ENCODE measurements around the gene SLC9A5.

The SLC9A5 gene, protein sequence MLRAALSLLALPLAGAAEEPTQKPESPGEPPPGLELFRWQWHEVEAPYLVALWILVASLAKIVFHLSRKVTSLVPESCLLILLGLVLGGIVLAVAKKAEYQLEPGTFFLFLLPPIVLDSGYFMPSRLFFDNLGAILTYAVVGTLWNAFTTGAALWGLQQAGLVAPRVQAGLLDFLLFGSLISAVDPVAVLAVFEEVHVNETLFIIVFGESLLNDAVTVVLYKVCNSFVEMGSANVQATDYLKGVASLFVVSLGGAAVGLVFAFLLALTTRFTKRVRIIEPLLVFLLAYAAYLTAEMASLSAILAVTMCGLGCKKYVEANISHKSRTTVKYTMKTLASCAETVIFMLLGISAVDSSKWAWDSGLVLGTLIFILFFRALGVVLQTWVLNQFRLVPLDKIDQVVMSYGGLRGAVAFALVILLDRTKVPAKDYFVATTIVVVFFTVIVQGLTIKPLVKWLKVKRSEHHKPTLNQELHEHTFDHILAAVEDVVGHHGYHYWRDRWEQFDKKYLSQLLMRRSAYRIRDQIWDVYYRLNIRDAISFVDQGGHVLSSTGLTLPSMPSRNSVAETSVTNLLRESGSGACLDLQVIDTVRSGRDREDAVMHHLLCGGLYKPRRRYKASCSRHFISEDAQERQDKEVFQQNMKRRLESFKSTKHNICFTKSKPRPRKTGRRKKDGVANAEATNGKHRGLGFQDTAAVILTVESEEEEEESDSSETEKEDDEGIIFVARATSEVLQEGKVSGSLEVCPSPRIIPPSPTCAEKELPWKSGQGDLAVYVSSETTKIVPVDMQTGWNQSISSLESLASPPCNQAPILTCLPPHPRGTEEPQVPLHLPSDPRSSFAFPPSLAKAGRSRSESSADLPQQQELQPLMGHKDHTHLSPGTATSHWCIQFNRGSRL

DNA sequence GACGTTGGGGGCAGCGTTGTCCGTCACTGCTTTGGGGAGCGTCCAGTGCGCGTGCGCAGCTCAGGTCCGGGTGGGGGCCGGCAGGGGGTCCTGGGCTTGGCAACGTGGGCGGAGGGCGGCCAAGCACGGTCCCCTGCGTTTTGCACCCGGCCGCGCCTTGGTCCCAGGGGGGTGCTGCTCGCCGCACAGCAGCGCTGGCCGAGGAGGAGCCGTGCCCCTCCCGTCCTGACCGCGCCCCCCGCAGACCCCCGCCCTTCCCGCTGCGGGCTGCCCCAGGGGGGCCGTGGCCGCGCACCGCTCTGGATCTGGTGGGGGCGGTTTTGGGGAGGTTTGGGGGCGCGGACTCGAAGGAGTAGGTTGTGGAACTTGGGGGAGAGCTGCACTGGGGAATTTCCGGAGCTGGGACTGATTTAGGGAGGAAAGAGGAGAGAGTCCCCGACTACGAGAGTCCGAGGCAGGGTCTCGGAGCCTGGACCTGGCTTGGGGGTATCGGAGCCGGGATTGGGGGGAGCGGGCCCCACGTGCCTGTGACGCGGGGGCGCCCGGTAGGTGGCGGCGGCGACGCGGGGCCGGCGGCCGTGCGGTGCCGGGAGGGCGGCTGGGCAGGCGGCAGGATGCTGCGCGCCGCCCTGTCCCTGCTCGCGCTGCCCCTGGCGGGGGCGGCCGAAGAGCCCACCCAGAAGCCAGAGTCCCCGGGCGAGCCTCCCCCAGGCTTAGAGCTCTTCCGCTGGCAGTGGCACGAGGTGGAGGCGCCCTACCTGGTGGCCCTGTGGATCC is at the start of gene SLC9A5:
Gene SLC9A5, plus strand, starts transcription at position 579 of the 777 bp plus-strand sequence. Its CDS starts 36 bp downstream, at position 615.
- no peaks in the 10 kb centered on the region for H3K36me3 Mint-ChIP-seq (ENCODE audit: low read depth)
- no peaks in the 10 kb centered on the region for H3K9me3 Mint-ChIP-seq
- peak within 1 kb of the TSS; percentile 46 to 89 (median 59) for H3K27ac Mint-ChIP-seq
- TF ChIP-seq, protein P1, sequence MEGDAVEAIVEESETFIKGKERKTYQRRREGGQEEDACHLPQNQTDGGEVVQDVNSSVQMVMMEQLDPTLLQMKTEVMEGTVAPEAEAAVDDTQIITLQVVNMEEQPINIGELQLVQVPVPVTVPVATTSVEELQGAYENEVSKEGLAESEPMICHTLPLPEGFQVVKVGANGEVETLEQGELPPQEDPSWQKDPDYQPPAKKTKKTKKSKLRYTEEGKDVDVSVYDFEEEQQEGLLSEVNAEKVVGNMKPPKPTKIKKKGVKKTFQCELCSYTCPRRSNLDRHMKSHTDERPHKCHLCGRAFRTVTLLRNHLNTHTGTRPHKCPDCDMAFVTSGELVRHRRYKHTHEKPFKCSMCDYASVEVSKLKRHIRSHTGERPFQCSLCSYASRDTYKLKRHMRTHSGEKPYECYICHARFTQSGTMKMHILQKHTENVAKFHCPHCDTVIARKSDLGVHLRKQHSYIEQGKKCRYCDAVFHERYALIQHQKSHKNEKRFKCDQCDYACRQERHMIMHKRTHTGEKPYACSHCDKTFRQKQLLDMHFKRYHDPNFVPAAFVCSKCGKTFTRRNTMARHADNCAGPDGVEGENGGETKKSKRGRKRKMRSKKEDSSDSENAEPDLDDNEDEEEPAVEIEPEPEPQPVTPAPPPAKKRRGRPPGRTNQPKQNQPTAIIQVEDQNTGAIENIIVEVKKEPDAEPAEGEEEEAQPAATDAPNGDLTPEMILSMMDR (IDR thresholded peaks at IDR 0.05; ENCODE audit: unreplicated experiment in 3 of 3) = peak in 1 of 3 experiments; percentile 22
- peaks cover 34% of the 10 kb centered on the region for H3K4me1 Mint-ChIP-seq
- peak within 1 kb of the TSS; percentile 88 to 90 (median 89) for H3K4me3 Mint-ChIP-seq
- H3K27me3 Mint-ChIP-seq (ENCODE audit: low read depth) = peaks cover 32% of the 10 kb centered on the region

DNA sequence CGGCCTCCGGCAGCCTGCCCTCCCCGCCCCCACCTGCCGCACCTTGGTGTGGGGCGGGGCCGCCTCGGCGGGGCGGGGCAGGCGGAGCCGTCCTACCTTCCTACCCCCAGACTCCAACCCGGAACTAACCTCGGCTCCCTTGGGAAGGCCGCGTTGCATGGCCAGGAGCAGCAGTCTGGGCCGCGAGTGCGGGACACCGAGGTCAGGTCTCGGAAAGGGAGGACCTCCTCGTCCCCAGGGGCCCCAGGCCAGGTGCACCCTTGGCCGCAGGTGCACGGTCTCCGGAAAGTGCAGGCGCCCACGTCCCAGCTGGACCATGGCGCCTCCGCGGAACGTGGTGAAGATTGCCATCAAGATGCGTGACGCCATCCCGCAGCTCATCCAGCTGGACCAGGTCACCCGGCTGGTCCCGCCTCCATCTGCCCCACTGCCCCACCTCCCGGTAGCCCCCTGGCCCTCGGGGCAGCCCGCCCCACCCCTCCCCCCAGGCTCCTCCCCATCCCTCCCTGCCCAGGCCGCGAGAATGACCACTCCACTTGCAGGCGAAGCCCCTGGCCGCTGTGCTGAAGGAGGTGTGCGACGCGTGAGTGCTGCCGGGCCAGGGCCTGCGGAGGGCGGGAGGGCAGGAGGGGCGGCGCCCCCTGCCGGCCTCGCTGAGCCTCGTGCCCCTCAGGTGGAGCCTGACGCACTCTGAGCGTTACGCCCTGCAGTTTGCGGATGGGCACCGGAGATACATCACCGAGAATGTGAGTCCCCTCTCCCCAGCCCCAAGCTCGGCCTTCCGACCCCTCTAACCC is 49.6 kb upstream of the SLC9A5 start, which contains the start of gene ELMO3:
Gene ELMO3, plus strand, starts transcription at position 121 of the 797 bp plus-strand sequence. Its CDS starts 196 bp downstream, at position 317.
- Mint-ChIP-seq H3K9me3 (no peaks in the 10 kb centered on the region), H3K27ac (peak within 1 kb of the TSS in 1 of 3 experiments; percentile 74), H3K4me1 (peaks cover 8% of the 10 kb centered on the region), H3K4me3 (peak within 1 kb of the TSS in 2 of 3 experiments; percentile 38 to 64), H3K36me3 (ENCODE audit: low read depth) (peaks cover 35% of the 10 kb centered on the region), H3K27me3 (ENCODE audit: low read depth) (peaks cover 5% of the 10 kb centered on the region)
- TF ChIP-seq, protein P1 (IDR thresholded peaks at IDR 0.05; ENCODE audit: unreplicated experiment in 3 of 3) = peak; percentile 22 to 29 (median 23)

DNA sequence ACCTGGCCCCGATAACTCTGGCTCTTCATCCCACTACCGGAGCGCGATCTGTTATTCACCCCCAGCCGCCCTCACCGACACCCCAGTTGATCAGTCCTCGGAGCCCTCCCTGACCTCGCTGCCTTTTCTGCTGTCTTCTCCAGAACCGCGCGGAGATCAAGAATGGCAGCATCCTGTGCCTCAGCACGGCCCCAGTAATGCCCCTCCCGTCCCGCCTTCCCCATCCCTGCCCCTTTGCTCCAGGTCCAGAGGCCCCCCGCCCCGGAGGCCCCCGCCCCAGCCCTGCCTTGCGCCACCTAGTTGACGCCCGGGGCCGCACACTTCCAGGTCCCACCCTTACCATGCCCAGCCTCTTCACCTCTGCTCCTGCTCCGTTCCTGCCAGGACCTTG is 49.0 kb upstream of the SLC9A5 start:
- Mint-ChIP-seq H3K27ac (no peak overlapping the region), H3K4me1 (peaks cover 8% of the 10 kb centered on the region), H3K36me3 (ENCODE audit: low read depth) (peaks cover 32% of the 10 kb centered on the region), H3K4me3 (peak overlapping the region in 2 of 3 experiments; percentile 14 to 34), H3K9me3 (no peaks in the 10 kb centered on the region), H3K27me3 (ENCODE audit: low read depth) (peaks cover 5% of the 10 kb centered on the region)
- TF ChIP-seq, protein P1 (IDR thresholded peaks at IDR 0.05; ENCODE audit: unreplicated experiment in 3 of 3) = peak in 1 of 3 experiments; percentile 16

DNA sequence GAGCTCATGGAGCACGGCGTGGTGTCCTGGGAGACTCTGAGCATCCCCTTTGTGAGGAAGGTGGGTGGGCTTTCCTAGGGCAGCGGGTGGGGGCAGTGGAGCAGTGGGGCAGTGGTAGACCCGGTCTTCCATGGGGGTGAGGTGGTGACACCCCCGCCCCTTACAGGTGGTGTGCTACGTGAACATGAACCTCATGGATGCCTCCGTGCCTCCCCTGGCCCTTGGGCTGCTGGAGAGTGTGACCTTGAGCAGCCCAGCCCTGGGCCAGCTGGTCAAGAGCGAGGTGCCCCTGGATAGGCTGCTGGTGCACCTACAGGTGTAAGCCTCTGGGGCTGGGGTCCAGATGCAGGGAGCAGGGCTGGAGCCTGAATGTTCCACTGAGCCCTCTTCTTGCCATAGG is 48.3 kb upstream of the SLC9A5 start:
- H3K9me3 Mint-ChIP-seq = no peaks in the 10 kb centered on the region
- no peak overlapping the region for H3K27ac Mint-ChIP-seq
- TF ChIP-seq, protein P1 (IDR thresholded peaks at IDR 0.05; ENCODE audit: unreplicated experiment in 3 of 3) = no peak
- H3K36me3 Mint-ChIP-seq (ENCODE audit: low read depth) = peaks cover 26% of the 10 kb centered on the region
- H3K4me1 Mint-ChIP-seq = peaks cover 8% of the 10 kb centered on the region
- H3K4me3 Mint-ChIP-seq = no peak overlapping the region
- peaks cover 5% of the 10 kb centered on the region for H3K27me3 Mint-ChIP-seq (ENCODE audit: low read depth)

Measured in nephron (organoid).